ENCODE data around the gene MMD2.
"Not testable (repeated sequence)": the region's sequence is repeated elsewhere in the genome, so short reads cannot be mapped to it uniquely, and the experiment has no call there.

Gene MMD2, protein sequence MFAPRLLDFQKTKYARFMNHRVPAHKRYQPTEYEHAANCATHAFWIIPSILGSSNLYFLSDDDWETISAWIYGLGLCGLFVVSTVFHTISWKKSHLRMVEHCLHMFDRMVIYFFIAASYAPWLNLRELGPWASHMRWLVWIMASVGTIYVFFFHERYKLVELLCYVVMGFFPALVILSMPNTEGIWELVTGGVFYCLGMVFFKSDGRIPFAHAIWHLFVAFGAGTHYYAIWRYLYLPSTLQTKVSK

DNA sequence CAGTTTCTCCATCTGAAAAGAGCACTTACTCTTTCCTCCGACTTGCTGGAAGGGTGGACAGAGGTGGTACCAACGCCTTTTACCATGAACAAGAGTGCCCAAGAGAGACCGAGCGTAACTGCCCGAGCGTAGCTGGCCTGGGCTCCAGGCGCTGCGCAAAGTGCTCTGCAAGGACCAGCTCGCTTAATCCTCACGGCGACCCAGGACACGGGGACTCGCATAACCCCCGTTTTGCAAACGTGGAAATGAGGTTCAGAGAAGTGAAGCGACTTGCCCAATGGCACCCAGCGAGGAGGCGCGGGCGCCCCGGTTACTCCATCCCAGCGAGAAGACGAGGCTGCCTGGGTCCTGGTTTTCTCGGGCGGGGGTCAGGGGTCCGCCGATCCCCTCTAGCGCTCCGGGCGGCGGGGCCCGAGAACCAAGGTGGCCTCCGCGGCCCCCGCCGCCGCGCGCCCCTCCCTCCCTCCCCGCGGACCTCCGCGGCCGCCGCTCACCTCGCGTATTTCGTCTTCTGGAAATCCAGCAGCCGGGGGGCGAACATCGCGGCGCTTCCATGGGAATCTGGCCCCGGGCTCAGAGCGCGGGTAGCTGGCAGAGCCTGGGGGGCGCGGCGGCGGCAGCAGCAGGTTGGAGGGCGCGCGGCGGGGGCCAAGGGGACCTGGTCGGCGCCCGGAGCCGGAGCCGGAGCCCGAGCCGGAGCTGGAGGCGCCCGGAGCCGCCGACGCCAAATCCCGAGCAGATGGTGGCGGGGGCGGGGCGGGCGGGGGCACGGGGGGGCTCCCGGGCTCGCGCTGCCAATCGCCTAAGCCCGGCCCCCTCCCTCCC lies at the start of gene MMD2:
Gene MMD2, minus strand, starts transcription at position 711 of the 825 bp plus-strand sequence. Its CDS starts 170 bp downstream, at position 541.
- no peak for DNase-seq

DNA sequence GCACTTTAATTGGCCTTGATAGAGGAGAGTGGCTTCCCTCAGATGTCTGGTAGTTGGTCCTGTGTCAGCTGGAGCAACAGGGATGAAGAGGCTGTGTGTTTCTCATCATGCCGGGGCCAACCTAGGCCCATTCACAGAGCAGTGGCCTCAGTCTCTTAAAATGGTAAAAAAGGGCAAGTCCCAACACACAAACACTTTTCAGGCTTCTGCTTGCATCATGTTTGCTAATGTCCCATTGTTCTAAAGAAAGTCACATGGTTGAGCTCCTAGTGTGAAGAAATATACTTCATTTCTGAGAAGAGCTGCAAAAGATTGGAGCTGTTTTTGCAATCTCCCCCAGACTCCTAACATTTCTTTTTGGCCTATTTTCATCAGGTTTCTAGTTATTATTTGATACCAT lies 46.1 kb upstream of the MMD2 start:
- no peak for DNase-seq

DNA sequence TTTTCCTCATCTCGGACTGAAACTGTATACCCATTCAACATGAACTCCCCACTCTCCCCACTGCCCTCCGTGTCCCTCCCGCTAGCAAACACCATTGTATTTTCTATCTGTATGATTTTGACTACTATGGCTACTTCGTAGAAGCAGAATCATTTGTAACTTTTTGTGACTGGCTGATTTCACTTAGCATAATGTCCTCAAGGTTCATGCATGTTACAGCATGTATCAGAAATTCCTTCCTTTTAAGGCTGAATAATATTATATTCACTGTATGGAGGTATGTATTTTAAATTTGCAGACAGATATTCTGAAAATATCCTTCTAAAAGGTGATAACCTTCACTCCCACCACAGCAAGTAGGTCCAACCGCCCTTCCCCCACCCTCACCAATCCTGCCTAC lies 42.9 kb upstream of the MMD2 start:
- no peak for DNase-seq

DNA sequence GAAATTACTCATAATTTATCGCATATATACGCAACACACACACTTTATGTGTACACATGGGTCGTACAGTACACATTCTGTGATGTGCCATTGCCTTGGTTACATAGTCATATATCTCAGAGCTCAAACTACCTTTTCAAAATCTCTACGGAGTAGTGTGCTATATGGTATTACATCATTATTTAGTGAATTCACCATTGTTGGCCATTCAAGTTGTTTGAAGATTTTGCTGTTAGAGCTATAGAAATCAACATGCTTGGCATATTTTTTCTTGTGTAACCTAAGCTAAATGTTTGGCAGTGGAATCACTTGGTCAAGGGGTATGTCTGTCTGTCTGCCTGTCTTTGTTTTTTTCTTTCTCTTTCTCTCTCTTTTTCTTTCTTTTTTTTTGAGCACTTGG lies 42.0 kb upstream of the MMD2 start:
- DNase-seq: no peak

DNA sequence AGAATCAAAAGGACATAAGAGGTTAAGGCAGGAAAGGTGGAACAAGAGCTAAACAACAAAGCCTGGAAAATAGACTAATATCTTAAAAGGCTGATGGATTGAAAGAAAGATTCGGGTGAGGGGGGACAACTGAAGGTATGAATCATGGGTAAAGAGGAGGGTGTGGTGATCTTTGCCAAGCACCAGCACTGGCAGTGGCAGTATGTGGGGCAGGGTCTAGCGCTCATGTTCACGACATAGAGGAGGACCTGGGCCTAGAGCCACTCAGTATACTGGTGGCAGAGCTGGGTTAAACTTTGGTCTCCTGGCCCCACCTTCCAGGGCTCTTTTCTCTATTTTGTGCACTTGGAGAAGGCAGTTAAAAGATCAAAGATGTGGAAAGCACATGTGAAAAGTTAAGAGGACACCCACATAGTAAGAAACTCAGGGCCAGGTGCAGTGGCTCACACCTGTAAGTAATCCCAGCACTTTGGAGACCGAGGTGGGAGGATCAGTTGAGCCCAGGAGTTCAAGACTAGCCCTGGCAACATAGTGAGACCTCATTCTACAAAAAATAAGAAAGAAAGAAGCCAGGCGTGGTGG lies 40.5 kb upstream of the MMD2 start:
- no peak for DNase-seq

DNA sequence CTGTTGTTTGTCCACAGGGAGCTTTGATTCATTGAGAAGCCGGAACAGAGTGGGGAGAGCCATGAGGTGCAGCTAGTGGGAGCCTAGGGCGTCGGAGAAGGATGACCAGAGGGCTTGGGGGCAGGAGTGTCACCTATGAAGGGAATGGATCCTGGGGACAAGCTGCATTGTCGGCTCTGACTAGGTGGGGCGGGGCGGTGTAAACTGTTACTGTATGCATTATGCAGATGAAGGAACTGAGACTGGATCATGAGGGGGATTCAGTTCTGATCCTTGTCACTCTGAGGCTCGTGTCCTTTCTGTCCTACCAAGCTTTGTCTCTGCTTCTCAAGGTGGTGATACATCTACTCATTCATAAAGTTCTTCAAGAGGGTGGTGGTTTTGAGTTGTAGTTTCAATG lies 39.9 kb upstream of the MMD2 start:
- DNase-seq: no peak

DNA sequence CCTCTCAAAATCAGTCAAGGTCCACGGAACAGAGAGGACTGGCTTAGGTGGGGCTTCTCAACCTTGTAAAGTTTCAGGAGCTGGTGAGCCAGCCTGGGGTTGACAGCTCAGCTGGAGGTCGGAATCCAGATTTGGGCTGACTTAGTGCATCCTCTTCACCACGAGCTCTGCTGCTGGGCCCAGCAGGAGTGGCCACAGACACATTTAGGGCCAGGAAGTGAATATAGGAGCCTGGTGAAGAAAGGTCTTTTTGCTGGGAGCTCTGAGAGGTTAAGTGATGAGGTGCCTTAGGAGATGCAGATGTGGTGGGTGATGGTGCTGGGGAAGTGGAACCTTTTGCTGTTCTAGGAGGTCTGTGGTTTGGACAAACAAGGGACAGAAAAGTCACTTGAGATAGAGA lies 39.3 kb upstream of the MMD2 start:
- no peak for DNase-seq

DNA sequence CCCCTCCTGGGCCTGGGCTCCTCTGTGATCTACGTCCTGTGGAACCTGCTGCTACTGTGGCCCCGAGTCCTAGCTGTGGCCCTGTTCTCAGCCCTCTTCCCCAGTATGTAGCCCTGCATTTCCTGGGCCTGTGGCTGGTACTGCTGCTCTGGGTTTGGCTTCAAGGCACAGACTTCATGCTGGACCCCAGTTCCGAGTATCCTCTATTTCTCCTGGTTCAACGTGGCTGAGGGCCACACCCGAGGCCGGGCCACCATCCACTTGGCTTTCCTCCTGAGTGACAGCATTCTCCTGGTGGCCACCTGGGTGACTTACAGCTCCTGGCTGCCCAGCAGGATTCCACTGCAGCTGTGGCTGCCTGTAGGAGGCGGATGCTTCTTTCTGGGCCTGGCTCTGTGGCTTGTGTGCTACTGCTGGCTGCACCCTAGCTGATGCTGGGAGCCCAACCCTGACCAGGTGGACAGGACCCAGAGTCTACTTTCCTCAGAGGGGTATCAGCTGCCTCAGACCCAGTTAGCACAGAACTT lies 37.8 kb upstream of the MMD2 start:
- no peak for DNase-seq

DNA sequence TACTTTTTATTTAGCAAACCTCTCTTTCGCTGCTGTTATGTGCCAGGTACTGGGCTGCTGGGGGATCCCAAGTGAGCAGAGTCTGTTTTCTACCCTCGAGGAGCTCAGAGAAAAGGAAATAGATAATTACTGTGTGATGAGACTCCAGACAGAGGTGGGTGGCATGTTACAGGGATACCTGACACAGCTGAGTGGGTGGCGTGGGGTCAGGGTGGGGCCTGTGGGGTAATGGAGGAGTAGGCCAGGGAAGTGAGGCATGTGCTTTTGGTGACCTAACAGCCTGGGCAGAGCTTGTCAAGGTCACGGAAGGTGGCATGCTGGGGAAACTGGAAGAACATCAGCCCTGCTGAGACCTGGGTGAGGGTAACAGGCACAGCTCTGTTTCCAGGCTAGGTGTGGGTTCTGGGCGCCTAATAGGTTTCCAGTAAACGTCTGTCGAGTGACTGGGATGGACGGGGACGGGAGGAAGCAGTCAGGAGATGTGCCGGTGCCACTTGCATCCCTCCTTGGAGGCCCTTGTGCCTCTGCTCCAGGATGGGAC lies 36.5 kb upstream of the MMD2 start:
- no peak for DNase-seq

DNA sequence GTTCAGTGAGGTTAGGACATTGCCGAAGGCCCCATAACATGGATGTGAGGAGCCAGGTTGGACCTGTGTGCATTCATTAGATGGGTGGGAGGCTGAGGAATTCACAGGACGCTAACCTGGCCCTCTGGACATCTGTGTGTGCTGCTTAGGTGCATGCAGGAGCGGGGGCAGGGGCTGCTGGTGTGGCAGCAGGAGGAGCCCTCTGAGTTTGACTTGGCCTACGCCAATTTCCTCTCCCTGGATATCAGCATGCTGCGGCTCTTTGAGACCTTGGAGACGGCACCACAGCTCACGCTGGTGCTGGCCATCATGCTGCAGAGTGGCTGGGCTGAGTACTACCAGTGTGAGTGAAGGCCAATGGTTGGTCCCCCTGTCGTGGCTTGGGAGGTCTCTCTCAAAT lies 34.5 kb upstream of the MMD2 start:
- no peak for DNase-seq

DNA sequence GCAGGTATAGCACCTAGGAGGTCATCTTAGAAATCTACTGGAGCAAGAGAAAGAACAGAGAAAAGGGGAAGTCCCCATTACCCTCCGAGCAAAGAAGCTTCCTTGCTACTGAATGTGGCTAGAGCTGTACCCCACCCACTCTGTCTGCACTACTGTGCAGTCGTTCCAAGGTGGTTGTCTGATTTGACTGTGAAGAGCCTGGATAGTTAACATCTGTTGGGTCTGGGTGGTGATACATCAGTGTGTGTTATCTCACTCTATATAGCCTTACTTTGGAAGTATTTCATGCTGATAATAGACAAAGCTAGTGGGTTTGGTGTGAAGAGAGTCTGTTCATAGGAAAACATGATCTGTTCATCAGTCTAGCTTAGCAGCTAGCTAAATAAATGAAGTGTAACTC lies 23.8 kb upstream of the MMD2 start:
- DNase-seq: not testable (repeated sequence)

DNA sequence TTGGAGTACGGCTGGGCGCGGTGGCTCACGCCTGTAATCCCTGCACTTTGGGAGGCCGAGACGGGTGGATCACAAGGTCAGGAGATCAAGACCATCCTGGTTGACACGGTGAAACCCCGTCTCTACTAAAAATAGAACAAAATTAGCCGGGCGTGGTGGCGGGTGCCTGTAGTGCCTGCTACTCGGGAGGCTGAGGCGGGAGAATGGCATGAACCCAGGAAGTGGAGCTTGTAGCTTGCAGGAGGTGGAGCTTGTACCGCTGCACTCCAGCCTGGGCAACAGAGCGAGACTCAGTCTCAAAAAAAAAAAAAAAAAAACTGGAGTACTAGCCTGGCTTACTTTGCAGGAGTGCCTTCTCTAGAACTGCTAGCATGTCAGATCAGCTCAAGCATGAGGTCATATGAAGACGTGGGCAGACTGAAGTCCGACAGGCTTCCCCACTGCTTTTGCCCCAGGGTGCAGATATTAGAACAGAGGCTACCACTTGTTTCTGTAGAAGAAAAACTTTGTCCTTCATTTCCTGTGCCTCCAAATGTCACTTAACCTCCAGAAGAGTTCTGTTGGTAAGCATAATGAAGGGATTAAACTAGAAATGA lies 22.4 kb upstream of the MMD2 start:
- DNase-seq: not testable (repeated sequence)

DNA sequence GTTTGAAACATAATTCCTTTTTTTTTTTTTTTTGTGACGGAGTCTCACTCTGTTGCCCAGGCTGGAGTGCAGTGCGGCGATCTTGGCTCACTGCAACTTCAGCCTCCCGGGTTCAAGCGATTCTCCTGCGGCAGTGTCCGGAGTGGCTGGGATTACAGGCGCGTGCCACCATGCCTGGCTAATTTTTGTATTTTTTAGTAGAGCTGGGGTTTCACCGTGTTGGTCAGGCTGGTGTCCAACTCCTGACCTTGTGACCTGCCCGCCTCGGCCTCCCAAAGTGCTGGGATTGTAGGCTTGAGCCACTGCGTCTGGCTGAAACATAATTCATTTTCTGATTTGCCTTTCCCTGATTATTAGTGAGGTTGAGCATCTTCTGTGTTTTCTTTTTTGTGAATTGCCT lies 16.6 kb upstream of the MMD2 start:
- DNase-seq: not testable (repeated sequence)

DNA sequence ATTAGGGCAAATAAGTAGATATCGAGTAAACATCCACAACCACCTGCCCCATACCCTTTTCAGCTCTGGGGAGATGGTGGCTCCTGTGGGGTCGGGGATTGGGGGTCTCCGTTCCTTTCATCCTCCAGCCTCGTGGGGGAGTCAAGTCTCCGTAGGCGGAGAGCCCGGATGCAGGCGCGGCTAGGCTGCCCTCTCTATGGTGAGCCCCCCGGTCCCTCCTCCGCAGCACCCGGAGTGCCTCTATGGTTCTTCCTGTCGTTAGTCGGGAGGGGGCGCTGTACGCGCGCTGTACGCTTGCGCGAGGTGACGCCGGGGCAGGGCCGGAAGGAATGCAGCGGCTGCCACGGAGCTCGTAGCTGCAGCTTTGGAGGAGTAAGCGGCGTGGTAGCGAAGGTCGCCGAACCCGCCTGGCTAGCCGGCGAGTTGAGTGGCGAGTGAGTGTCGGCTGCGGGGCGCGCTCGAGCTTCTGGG lies 14.8 kb upstream of the MMD2 start:
- DNase-seq: peak; percentile 83 to 84

DNA sequence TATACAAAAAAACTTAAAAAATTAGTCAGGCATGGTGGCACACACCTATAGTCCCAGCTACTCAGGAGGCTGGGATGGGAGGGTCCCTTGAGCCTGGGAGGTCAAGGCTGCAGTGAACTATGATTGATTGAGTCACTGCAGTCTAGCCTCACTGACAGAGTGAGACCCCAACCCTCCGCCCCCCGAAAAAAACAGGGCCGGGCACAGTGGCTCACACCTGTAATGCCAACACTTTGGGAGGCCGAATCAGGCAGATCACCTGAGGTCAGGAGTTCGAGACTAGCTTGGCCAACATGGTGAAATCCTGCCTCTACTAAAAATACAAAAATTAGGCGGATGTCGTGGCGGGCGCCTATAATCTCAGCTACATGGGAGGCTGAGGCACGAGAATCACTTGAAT lies 13.5 kb upstream of the MMD2 start:
- DNase-seq: not testable (repeated sequence)

DNA sequence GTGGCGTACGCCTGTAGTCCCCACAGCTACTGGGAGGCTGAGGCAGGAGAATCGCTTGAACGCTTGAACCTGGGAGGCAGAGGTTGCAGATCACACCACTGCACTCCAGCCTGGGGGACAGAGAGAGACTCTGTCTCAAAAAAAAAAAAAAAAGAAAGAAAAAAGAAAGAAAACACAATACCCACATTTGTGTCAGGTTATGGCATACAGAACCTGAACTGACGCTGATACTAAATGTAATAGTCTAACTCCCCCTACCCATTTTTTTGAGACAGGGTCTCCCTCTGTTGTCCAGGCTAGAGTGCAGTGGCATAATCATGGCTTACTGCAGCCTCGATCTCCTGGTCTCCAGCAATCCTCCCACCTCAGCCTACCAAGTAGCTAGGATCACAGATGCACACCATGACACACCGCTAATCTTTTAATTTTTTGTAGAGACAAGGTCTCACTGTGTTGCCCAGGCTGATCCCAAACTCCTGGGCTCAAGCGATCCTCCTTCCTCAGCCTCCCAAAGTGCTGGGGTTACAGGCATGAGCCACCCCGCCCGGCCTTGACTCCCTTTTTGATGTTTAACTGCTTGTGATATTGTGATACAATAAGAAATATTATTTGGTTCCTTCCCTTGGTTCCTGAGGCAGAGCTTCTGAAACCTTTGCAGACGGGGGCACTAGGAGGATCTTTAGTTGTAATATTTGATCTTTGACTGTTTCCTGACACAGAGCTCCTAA lies 6.5 kb upstream of the MMD2 start:
- no peak for DNase-seq

DNA sequence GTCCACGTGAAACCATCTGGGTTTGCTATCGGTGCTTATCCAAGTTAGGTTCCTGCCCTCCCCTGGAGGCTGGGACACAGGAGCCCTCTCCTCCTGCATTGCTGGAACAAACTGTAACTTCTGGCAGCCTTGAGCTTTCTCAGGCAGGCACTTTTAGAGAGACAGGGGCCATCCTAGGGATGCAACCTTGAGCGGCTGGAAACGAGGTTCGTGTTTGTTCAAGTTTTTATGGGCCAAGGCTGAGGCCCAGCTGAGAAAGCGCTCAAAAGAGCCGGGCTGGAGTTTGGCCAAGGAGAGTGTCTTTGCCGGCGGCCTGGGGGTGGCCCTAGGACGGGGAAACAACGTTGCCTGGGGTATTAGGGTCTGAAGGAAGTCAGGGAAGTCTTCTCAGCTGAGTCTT lies 5.5 kb upstream of the MMD2 start:
- no peak for DNase-seq

DNA sequence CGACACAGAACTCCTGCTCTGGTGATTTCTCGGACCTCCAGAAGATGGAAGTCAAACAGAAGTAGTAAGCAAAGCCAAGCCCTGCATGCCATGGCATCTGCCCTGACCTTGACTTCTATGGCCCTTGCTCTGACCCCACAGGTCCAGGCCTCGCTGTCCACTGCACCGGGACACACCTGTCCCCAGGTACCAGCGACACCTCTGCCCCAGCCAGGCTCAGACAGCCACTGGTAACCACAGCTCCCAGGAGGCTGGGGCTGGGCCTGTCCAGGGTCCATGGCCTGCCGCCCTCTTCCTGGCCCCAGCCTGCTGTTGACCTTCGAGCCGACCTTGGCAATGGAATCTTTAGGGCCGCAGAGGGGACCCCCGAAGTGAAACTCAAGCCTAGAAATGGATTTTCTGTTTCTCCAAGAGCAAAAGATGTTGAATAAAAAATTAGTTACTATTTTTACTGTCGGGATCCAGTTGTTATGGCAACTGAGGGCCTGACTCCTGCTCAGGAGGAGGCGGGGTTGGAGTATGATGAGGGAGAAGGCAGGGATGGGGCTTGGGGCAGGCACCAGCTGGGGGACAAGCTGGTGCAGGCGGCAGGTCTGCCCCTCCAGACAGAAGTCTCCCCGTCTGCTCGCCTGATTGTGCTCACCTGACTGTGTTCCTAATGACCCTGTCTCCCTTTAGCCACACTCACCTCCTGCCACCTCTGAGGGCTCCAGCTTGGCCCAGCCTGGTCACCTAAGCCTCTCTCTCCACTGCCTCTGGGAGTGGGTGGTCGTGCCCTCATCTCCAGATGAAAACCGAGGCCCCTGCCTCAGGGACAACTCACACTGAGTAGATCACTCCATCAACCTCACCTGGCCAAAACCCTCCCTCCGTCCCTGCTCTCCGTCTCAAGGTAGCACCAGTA lies 4.1 kb upstream of the MMD2 start:
- DNase-seq: no peak

DNA sequence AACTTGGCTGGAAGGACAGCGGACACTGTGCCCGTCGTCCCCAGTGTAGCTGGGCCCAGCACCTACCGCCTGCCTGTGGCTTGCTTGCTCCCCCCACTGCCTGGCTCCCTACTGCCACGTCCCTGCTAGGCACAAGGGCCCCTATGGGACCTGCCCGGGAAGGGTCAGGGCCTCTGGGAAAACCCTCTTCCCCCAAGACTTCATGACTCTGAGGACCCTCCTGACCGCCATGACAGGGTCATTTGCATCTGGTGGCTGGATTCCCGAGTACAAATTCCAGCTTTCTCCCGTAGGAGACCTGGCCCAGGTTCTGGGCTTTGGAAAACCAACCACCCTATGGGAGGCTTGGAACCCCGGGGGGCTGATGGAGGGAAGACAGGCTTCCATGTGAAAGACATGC lies 1.4 kb upstream of the MMD2 start:
- DNase-seq: no peak

DNA sequence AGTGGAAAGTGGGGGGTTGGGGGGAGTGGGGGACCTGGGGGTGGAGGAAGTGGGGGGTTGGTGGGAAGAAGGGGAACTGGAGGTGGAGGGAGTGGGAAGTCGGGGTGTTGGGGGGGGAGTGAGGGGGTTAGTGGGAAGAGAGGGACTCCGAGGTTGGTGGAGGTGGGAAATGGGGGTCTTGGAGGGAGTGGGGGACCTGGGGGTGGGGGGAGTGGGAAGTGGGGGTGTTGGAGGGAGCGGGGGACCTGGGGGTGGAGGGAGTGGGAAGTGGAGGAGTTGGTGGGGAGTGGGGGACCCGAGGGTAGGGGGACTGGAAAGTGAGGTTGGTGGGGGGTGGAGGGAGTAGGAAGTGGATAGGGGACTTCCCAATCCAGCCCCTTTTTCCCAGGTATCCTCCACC lies 906 bp upstream of the MMD2 start:
- DNase-seq: no peak

DNA sequence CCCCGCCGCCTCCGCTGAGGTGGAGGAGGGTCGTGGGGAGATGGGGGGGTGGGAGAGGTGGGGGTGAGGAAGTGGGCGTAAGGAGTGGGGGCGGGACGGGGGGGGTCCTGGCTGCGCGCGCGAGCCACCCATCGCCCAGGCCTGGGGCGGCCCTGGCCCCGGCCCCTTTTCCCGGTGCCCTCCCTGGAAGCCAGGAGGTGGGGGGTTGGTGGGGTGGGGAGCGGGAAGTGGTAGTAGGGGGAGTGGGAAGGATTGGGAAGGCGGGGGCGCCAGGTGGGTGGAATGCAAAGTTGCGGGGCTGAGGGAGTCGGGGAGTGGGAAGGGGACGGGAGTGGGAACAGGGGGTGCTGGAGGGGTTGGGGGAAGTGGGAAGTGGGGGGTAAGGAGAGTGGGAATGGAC lies 319 bp upstream of the MMD2 start:
- no peak for DNase-seq

Measured in NCI-H2081 (cell line).